Peyer's patch (tissue), 4 donors: Measurements from ENCODE around the gene WRAP73. TPM values are rescaled to one million over a fixed set of nuclear protein-coding genes. Genes with fewer than 3 reads are reported as not detected.

Experiments
- DNase-seq, 3 donors: peaks; one replicate each; pipeline ENCODE4 v3.0.0-alpha.2; 2017 to 2019
- H3K27ac ChIP-seq, 4 donors: fragments of 200-600 bp; sonication (generic); one replicate each; pipeline ENCODE4 v1.5.1; 2016 to 2019
- H3K27me3 ChIP-seq, 2 donors: fragments of 200-600 bp; sonication (generic); one replicate each; pipeline ENCODE4 v1.5.1; 2019
- H3K36me3 ChIP-seq, 3 donors: fragments of 200-600 bp; sonication (generic); one replicate each; pipeline ENCODE4 v1.5.1; 2016 to 2019
- H3K4me1 ChIP-seq, 4 donors: fragments of 200-600 bp; sonication (generic); one replicate each; pipeline ENCODE4 v1.5.1; 2016 to 2019
- H3K4me3 ChIP-seq, 4 donors: fragments of 200-600 bp; sonication (generic); 1 replicate in 3 of 4; 2 replicates in 1 of 4; pipeline ENCODE4 v1.5.1; 2016 to 2019; ENCODE audit warnings: mild to moderate bottlenecking in 1 of 4
- H3K9me3 ChIP-seq, 4 donors: fragments of 200-600 bp; sonication (generic); one replicate each; pipeline ENCODE4 v1.5.1; 2016 to 2019; ENCODE audit warnings: mild to moderate bottlenecking in 1 of 4
- POLR2A ChIP-seq, 2 donors: fragments of 450-650 bp; IDR thresholded peaks; one replicate each; pipeline ENCODE4 v1.5.1; 2017; ENCODE audit warnings: antibody characterized with exemption in 2 of 2, mild to moderate bottlenecking in 2 of 2, moderate library complexity in 2 of 2
- total RNA-seq, 4 donors: library from RNA; depleted of rRNA; stranded (reverse); fragments of >200 nt; gene quantifications; one replicate each; pipeline ENCODE4 v1.1.0, GENCODE V29; 2016
- TF ChIP-seq, protein P1 (sequence below), 6 experiments: fragments of 450-650 bp in 4 of 6; fragments of 200-600 bp in 2 of 6; sonication (generic) in 1 of 6; IDR thresholded peaks; one replicate each; pipeline ENCODE4 v1.5.1; 2017 to 2019; ENCODE audit warnings: antibody characterized with exemption in 6 of 6, mild to moderate bottlenecking in 3 of 6, moderate library complexity in 1 of 6

The WRAP73 gene
- total RNA-seq, 4 donors from 2014 or later, result 34.3 to 71.1 (median 49.4) TPM

- no peak for TF ChIP-seq POLR2A (IDR thresholded peaks at IDR 0.05)
- TF ChIP-seq, protein P1, sequence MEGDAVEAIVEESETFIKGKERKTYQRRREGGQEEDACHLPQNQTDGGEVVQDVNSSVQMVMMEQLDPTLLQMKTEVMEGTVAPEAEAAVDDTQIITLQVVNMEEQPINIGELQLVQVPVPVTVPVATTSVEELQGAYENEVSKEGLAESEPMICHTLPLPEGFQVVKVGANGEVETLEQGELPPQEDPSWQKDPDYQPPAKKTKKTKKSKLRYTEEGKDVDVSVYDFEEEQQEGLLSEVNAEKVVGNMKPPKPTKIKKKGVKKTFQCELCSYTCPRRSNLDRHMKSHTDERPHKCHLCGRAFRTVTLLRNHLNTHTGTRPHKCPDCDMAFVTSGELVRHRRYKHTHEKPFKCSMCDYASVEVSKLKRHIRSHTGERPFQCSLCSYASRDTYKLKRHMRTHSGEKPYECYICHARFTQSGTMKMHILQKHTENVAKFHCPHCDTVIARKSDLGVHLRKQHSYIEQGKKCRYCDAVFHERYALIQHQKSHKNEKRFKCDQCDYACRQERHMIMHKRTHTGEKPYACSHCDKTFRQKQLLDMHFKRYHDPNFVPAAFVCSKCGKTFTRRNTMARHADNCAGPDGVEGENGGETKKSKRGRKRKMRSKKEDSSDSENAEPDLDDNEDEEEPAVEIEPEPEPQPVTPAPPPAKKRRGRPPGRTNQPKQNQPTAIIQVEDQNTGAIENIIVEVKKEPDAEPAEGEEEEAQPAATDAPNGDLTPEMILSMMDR (IDR thresholded peaks at IDR 0.05), result no peak
- Histone ChIP-seq H3K9me3 (no peaks in the 10 kb centered on the region), H3K4me3 (no peak overlapping the region), H3K27ac (peak overlapping the region in 1 of 4 donors; percentile 65), H3K27me3 (no peaks in the 10 kb centered on the region), H3K36me3 (no peaks in the 10 kb centered on the region), H3K4me1 (peaks cover 0 to 20% (median 0%) of the 10 kb centered on the region in 4 donors)
- peak in 2 of 3 donors; percentile 68 to 69 for DNase-seq
Measured at GRCh38 chr1:3676581-3677470, 26.9 kb upstream of the WRAP73 start.

GRCh38 chr1:3675436-3675835 lies 25.5 kb upstream of the WRAP73 start:
- DNase-seq, result no peak
- Histone ChIP-seq H3K4me1 (peaks cover 0 to 20% (median 0%) of the 10 kb centered on the region in 4 donors), H3K36me3 (no peaks in the 10 kb centered on the region), H3K27ac (no peak overlapping the region), H3K9me3 (no peaks in the 10 kb centered on the region), H3K4me3 (no peak overlapping the region), H3K27me3 (no peaks in the 10 kb centered on the region)
- TF ChIP-seq, protein P1 (IDR thresholded peaks at IDR 0.05), result no peak
- no peak for TF ChIP-seq POLR2A (IDR thresholded peaks at IDR 0.05)

- Histone ChIP-seq H3K4me1 (peaks cover 0 to 20% (median 0%) of the 10 kb centered on the region in 4 donors), H3K27me3 (no peaks in the 10 kb centered on the region), H3K27ac (no peak overlapping the region), H3K9me3 (no peaks in the 10 kb centered on the region), H3K36me3 (no peaks in the 10 kb centered on the region), H3K4me3 (peak overlapping the region in 2 of 4 donors; percentile 26 to 35)
- no peak for TF ChIP-seq POLR2A (IDR thresholded peaks at IDR 0.05)
- TF ChIP-seq, protein P1 (IDR thresholded peaks at IDR 0.05), result no peak
- no peak for DNase-seq
Measured at GRCh38 chr1:3674100-3675094, 24.5 kb upstream of the WRAP73 start.

GRCh38 chr1:3673381-3674099 lies 23.6 kb upstream of the WRAP73 start:
- DNase-seq, result no peak
- Histone ChIP-seq H3K4me3 (peak overlapping the region in 3 of 4 donors; percentile 22 to 37 (median 26)), H3K36me3 (no peaks in the 10 kb centered on the region), H3K27ac (peak overlapping the region in 2 of 4 donors; percentile 9 to 44), H3K9me3 (no peaks in the 10 kb centered on the region), H3K4me1 (peaks cover 0 to 16% (median 4%) of the 10 kb centered on the region in 4 donors), H3K27me3 (no peaks in the 10 kb centered on the region)
- TF ChIP-seq POLR2A (IDR thresholded peaks at IDR 0.05), result no peak
- TF ChIP-seq, protein P1 (IDR thresholded peaks at IDR 0.05), result peak in 3 of 6 experiments; percentile 10 to 43 (median 41)

GRCh38 chr1:3672971-3673361 lies 23.1 kb upstream of the WRAP73 start:
- DNase-seq, result peak in 1 of 3 donors; percentile 32

More at GRCh38 chr1:3672971-3673361, 23.1 kb upstream of the WRAP73 start:
- TF ChIP-seq, protein P1 (IDR thresholded peaks at IDR 0.05), result no peak
- no peak for TF ChIP-seq POLR2A (IDR thresholded peaks at IDR 0.05)
- Histone ChIP-seq H3K36me3 (no peaks in the 10 kb centered on the region), H3K4me1 (peaks cover 0 to 11% (median 4%) of the 10 kb centered on the region in 4 donors), H3K4me3 (peak overlapping the region in 3 of 4 donors; percentile 22 to 37 (median 26)), H3K9me3 (no peaks in the 10 kb centered on the region), H3K27ac (peak overlapping the region in 2 of 4 donors; percentile 9 to 44), H3K27me3 (no peaks in the 10 kb centered on the region)
